ENCODE results near the gene PINLYP. TPM values are rescaled to one million over a fixed set of nuclear protein-coding genes. Genes with fewer than 3 reads are reported as not detected.

The PINLYP gene
- total RNA-seq, 1 donor from 2014 or later = 9.5 TPM

DNA sequence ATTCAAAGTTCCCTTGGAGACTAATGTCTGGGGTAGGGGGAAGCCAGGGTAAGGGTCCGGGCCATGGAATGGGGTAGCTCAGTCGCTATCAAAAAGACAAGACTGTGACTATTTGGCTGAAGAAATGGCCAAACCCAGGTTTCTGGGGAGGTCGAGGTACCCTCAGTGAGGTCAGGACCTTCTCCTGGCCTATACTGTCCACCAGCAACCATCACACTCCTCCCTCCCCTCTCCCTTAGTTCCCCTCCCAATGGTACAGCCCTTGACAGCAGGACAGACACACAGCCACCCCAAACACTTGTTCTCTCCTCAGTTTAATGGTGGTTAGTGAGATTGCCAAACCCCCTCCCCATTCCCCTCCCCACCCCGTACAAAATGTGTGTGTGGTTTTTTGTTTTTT, 46.5 kb downstream of the PINLYP start:
- H3K27me3 Mint-ChIP-seq (ENCODE audit: low read depth) = peaks cover 13% of the 10 kb centered on the region
- H3K27ac Mint-ChIP-seq (ENCODE audit: unreplicated experiment) = no peak overlapping the region
- no peak for DNase-seq (ENCODE audit: low read depth, low spot score)
- no peak overlapping the region for H3K4me3 Mint-ChIP-seq
- TF ChIP-seq, protein P1, sequence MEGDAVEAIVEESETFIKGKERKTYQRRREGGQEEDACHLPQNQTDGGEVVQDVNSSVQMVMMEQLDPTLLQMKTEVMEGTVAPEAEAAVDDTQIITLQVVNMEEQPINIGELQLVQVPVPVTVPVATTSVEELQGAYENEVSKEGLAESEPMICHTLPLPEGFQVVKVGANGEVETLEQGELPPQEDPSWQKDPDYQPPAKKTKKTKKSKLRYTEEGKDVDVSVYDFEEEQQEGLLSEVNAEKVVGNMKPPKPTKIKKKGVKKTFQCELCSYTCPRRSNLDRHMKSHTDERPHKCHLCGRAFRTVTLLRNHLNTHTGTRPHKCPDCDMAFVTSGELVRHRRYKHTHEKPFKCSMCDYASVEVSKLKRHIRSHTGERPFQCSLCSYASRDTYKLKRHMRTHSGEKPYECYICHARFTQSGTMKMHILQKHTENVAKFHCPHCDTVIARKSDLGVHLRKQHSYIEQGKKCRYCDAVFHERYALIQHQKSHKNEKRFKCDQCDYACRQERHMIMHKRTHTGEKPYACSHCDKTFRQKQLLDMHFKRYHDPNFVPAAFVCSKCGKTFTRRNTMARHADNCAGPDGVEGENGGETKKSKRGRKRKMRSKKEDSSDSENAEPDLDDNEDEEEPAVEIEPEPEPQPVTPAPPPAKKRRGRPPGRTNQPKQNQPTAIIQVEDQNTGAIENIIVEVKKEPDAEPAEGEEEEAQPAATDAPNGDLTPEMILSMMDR (conservative IDR thresholded peaks at IDR 0.05) = no peak
- peaks cover 3% of the 10 kb centered on the region for H3K9me3 Mint-ChIP-seq
- peaks cover 42% of the 10 kb centered on the region for H3K4me1 Mint-ChIP-seq
- H3K36me3 Mint-ChIP-seq (ENCODE audit: low read depth) = peaks cover 31% of the 10 kb centered on the region

DNA sequence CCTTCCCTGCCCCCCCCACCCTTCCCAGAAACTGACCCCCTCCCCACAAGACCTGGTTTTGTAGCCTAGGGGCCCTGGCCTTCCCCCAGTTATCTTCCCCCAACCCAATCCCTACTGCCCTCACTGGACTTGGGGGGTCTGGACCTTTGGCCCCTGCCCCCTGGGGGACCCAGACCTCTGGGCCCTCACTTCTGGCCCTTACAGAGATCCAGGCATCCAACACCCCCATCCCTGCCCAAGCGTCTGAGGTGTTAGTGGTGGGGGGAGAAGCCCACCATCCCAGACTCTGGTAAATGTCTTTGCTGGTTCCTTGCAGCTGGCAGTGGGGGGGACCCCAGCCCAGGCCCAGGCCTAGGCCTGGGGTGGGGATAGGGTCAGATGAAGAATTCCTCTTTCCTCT, 47.4 kb downstream of the PINLYP start:
- no peak for DNase-seq (ENCODE audit: low read depth, low spot score)
- TF ChIP-seq, protein P1 (conservative IDR thresholded peaks at IDR 0.05) = no peak
- Mint-ChIP-seq H3K36me3 (ENCODE audit: low read depth) (peaks cover 31% of the 10 kb centered on the region), H3K27me3 (ENCODE audit: low read depth) (peaks cover 13% of the 10 kb centered on the region), H3K27ac (ENCODE audit: unreplicated experiment) (no peak overlapping the region), H3K4me1 (peaks cover 50% of the 10 kb centered on the region), H3K9me3 (peaks cover 3% of the 10 kb centered on the region), H3K4me3 (no peak overlapping the region)

DNA sequence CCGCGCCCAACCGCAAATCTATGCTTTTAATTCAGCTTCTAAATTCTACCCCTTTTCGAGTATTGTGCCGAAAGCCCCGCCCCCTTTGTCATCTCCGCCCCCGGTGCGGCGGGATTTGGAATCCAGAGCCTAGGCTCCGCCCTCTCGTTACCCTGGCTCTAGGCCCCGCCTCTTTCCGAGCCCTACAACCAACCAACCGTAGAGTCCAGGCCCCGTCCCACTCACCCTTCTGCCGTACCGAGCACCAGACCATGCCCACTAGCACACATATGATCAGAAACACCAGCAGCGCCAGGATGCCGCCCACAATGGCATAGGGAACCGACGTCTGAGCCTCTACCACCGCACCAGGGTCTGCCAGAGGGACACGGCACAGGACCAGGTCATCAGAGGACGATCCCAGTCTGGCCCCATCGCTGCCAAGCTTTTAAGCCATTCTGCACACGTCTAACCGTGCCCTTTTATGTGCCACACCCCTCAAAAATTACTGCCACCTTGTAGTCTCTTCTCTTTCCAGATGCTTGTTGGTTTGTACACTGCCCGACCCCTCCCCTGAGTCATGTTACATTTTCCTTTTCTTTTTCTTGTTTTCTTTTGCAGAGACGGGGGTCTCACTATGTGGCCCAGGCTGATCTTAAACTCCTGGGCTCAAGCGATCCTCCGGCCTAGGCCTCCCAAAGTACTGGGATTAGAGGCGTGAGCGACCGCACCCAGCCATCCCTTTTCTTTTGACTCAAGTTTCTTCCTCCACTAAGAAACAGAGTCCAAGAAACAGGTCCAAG, 48.5 kb downstream of the PINLYP start:
- peak overlapping the region; percentile 73 for H3K4me3 Mint-ChIP-seq
- H3K9me3 Mint-ChIP-seq = peaks cover 3% of the 10 kb centered on the region

DNA sequence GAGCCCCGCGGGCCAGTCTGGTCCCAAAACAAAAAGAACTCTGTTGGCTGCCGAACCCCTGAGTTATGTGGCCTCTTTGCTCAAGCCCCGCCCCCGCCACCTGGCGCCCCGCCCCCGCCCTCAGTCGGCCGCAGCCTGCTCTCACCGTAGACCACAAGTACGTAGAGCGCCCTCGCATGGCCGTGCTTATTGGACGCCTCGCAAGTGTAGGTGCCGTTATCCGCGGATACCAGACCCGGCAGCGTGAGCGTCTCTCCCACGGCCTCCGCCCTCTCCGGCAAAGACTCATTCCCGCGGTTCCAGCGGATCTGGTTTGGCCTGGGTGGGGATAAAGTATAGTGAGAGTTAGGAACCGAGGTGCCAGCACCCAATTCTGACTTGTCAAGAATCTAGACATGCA, 49.3 kb downstream of the PINLYP start:
- no peak for DNase-seq (ENCODE audit: low read depth, low spot score)
- peak overlapping the region; percentile 73 for H3K4me3 Mint-ChIP-seq
- peaks cover 4% of the 10 kb centered on the region for H3K27me3 Mint-ChIP-seq (ENCODE audit: low read depth)
- peaks cover 27% of the 10 kb centered on the region for H3K36me3 Mint-ChIP-seq (ENCODE audit: low read depth)
- H3K27ac Mint-ChIP-seq (ENCODE audit: unreplicated experiment) = no peak overlapping the region
- H3K4me1 Mint-ChIP-seq = peaks cover 44% of the 10 kb centered on the region
- TF ChIP-seq, protein P1 (conservative IDR thresholded peaks at IDR 0.05) = peak; percentile 30
- H3K9me3 Mint-ChIP-seq = peaks cover under 1% of the 10 kb centered on the region

More for the DNA sequence above, 48.5 kb downstream of the PINLYP start:
- peaks cover 51% of the 10 kb centered on the region for H3K4me1 Mint-ChIP-seq
- TF ChIP-seq, protein P1 (conservative IDR thresholded peaks at IDR 0.05) = no peak
- H3K27ac Mint-ChIP-seq (ENCODE audit: unreplicated experiment) = peak overlapping the region; percentile 62
- H3K36me3 Mint-ChIP-seq (ENCODE audit: low read depth) = peaks cover 31% of the 10 kb centered on the region
- H3K27me3 Mint-ChIP-seq (ENCODE audit: low read depth) = peaks cover 9% of the 10 kb centered on the region
- DNase-seq (ENCODE audit: low read depth, low spot score) = no peak

DNA sequence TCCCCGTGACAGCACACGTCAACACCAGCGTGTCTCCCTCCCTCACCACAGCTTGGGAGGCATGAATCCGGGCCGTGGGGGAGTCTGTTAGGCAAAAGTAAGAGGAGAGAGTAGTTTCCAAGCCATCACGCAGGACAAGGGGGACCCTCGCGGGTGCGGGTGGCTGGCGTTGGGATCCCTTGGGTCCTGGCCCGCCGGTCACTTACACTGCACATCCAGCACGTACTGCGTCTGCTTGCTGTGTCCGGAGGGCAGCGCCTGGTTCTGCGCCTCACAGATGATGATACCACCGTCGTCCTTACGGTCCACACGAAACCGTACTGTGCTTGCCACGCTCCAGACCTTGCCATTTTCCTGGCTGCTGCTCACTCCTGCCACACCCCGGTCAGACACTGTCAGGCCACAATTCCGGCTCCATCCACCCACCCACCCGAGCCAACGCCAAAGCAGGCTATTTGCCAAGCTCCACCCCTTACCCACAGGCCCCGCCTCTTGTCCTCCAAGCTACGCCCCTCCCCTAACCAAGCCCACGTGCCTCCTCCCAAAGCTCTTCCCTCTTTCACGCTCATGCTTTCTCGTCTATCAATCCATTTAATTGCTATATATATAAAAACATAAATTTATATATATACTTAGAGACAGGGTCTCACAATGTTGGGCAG, 50.4 kb downstream of the PINLYP start:
- Mint-ChIP-seq H3K27me3 (ENCODE audit: low read depth) (peaks cover 3% of the 10 kb centered on the region), H3K4me3 (no peak overlapping the region), H3K4me1 (peaks cover 34% of the 10 kb centered on the region), H3K27ac (ENCODE audit: unreplicated experiment) (no peak overlapping the region), H3K36me3 (ENCODE audit: low read depth) (peaks cover 26% of the 10 kb centered on the region), H3K9me3 (no peaks in the 10 kb centered on the region)
- TF ChIP-seq, protein P1 (conservative IDR thresholded peaks at IDR 0.05) = no peak
- DNase-seq (ENCODE audit: low read depth, low spot score) = no peak

Measured in neural crest cell (in vitro differentiated cells).